Endothelial cell of umbilical vein (primary cell): ENCODE data around the gene EDN1.

Experiments
- MAX ChIP-seq: IDR thresholded peaks from 2 replicates; pipeline ENCODE4 v1.6.1; 2011; ENCODE audit not compliant: insufficient read depth, insufficient read length
- POLR2A ChIP-seq: IDR thresholded peaks from 2 replicates; pipeline ENCODE4 v1.6.1; 2012; ENCODE audit warnings: low read depth, mild to moderate bottlenecking, control low read depth, low read length
- TF ChIP-seq, protein P1 (sequence below), 2 donors: IDR thresholded peaks; 1 replicate in 1 of 2; 2 replicates in 1 of 2; pipeline ENCODE4 v1.5.1; 2011; ENCODE audit warnings: low read length in 2 of 2, mild to moderate bottlenecking in 2 of 2, moderate library complexity in 2 of 2, control low read depth in 1 of 2, inconsistent platforms in 1 of 2, low read depth in 1 of 2; ENCODE audit not compliant: insufficient read depth in 1 of 2; ENCODE audit errors: extremely low read depth in 1 of 2

DNA sequence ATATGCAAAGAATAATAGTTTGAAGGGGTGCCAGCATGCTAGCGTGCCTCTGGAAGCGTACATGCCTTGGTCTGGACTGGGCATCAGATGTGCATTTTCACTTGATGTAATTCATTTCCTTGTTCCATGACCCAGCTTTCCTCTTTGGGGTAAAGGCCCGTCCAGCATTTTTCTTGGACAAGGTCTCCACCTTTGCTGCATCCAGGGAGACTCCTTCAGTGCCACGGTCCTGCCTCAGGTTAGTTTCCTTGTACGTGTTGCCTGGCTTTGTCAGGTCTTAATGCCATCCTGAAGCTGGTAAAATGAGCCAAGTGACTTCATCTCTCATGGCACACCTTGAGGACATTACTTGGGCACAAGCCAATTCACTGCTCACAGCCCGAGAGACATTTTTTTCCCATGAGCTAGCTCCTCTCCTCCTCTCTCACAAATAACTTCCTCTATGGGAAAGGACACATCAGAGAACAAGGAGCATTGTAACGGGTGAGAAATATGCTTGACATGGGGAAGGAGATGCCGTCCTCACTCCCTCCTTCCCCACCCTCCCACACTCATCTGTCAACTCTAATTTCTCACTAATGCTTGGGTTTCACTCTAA is 23.9 kb downstream of the EDN1 start:
- TF ChIP-seq, protein P1, sequence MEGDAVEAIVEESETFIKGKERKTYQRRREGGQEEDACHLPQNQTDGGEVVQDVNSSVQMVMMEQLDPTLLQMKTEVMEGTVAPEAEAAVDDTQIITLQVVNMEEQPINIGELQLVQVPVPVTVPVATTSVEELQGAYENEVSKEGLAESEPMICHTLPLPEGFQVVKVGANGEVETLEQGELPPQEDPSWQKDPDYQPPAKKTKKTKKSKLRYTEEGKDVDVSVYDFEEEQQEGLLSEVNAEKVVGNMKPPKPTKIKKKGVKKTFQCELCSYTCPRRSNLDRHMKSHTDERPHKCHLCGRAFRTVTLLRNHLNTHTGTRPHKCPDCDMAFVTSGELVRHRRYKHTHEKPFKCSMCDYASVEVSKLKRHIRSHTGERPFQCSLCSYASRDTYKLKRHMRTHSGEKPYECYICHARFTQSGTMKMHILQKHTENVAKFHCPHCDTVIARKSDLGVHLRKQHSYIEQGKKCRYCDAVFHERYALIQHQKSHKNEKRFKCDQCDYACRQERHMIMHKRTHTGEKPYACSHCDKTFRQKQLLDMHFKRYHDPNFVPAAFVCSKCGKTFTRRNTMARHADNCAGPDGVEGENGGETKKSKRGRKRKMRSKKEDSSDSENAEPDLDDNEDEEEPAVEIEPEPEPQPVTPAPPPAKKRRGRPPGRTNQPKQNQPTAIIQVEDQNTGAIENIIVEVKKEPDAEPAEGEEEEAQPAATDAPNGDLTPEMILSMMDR (IDR thresholded peaks at IDR 0.05; ENCODE audit: extremely low read depth in 1 of 2, insufficient read depth in 1 of 2, low read depth in 1 of 2, low read length in 2 of 2), result no peak
- no peak for TF ChIP-seq POLR2A
- no peak for TF ChIP-seq MAX
